Right forelimb (tissue), 1 donor: ENCODE results near the gene OR10H5.
"Not testable (repeated sequence)": the region's sequence is repeated elsewhere in the genome, so short reads cannot be mapped to it uniquely, and the experiment has no call there.

Experiments
- DNase-seq: peaks from one replicate; pipeline ENCODE4 v3.0.0-alpha.2; 2018

Gene OR10H5

GRCh38 chr19:15812060-15812722 is 24.7 kb downstream of the OR10H5 start:
- DNase-seq: no peak

DNA sequence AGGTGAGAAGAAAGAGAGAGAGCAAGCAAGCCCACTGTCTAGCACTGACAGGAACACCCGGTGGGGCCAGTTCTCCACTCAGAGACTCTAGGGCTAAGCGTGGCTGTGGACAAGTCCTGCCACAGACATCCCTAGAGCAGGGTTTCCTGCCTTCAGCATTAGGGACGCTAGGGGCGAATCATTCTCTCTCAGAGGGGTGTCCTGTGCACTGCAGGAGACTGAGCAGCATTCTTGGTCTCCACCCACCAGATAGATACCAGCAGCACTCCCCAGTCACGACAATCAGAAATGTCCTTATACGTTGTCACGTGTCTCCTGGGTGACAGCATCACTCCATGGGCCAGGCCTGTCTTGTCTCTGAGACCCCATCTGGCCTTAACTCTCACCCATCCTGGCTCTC is 26.5 kb downstream of the OR10H5 start:
- DNase-seq: no peak

GRCh38 chr19:15815306-15815705 is 27.8 kb downstream of the OR10H5 start, which contains the start of gene OR10H1:
Gene OR10H1 (minus strand): TSS chr19:15815664. CDS start chr19:15808037, 7,627 bp downstream.
- DNase-seq: no peak

- no peak for DNase-seq
Observed at GRCh38 chr19:15820646-15821045, 33.2 kb downstream of the OR10H5 start.

DNA sequence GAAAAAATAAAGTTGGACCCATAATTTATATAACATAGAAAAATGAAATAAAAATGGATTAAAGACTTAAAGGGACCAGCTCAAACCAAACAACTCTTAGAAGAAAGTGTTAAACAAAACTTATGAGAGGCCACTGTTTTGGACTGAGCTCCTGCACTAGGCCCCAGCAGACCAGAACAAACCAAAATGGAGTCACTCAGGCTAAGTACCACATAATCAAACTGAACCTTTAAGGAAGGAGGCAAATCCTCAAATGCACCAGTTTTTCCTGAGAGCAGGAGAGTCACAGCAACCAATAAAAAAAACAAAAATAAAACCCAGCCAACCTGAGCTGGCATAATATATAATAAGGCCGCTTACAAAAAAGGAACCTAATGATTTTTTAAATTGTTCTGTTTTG is 38.3 kb downstream of the OR10H5 start:
- no peak for DNase-seq

- no peak for DNase-seq
Observed at GRCh38 chr19:15828121-15828610, 40.7 kb downstream of the OR10H5 start.

DNA sequence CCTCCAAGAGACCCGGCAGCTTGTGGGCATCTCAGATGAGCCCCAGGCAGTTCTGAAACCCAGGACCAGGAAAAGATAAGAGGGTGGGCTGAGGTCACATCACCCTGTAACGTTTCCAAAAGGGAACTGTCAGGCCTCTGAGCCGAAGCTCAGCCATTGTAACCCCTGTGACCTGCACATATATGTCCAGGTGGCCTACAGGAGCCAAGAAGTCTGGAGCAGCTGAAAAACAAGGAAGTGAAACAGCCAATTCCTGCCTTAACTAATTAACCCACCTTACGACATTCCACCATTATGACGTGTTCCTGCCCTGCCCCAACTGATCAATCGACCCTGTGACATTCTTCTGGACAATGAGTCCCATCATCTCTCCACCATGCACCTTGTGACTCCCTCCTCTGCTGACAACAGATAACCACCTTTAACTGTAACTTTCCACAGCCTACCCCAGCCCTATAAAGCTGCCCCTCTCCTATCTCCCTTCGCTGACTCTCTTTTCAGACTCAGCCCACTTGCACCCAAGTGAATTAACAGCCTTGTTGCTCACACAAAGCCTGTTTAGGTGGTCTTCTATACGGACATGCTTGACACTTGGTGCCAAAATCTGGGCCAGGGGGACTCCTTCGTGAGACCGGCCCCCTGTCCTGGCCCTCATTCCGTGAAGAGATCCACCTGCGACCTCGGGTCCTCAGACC is 41.3 kb downstream of the OR10H5 start:
- DNase-seq: not testable (repeated sequence)

GRCh38 chr19:15829306-15829698 is 41.8 kb downstream of the OR10H5 start:
- no peak for DNase-seq

DNA sequence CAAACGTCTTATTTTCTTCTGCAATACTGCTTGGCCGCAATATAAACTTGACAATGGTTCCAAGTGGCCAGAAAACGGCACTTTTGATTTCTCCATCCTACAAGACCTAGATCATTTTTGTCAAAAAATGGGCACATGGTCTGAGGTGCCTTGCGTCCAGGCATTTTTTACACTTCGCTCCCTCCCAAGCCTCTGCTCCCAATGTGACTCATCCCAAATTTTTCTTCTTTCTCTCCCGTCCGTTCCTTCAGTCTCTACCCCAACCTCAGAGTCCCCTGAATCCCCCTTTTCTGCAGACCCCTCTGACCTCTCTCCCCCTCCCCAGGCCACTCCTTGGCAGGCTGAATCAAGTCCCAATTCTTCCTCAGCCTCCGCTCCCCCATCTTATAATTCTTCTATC is 42.3 kb downstream of the OR10H5 start:
- no peak for DNase-seq

- DNase-seq: no peak
Observed at GRCh38 chr19:15831626-15832025, 44.2 kb downstream of the OR10H5 start.

DNA sequence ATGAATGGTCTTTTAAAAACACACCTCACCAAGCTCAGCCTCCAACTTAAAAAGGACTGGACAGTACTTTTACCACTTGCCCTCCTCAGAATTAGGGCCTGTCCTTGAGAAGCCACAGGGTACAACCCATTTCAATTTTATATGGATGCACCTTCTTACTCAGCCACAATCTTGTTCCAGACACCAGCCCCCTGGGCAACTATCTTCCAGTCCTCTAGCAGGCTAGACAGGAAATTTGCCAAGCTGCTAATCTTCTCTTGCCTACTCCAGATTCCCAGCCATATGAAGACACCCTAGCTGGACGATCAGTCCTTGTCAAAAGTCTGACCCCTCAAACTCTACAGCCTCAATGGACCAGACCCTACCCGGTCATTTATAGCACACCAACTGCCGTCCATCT is 46.8 kb downstream of the OR10H5 start:
- DNase-seq: not testable (repeated sequence)

- DNase-seq: not testable (repeated sequence)
Observed at GRCh38 chr19:15835565-15836329, 48.3 kb downstream of the OR10H5 start.

DNA sequence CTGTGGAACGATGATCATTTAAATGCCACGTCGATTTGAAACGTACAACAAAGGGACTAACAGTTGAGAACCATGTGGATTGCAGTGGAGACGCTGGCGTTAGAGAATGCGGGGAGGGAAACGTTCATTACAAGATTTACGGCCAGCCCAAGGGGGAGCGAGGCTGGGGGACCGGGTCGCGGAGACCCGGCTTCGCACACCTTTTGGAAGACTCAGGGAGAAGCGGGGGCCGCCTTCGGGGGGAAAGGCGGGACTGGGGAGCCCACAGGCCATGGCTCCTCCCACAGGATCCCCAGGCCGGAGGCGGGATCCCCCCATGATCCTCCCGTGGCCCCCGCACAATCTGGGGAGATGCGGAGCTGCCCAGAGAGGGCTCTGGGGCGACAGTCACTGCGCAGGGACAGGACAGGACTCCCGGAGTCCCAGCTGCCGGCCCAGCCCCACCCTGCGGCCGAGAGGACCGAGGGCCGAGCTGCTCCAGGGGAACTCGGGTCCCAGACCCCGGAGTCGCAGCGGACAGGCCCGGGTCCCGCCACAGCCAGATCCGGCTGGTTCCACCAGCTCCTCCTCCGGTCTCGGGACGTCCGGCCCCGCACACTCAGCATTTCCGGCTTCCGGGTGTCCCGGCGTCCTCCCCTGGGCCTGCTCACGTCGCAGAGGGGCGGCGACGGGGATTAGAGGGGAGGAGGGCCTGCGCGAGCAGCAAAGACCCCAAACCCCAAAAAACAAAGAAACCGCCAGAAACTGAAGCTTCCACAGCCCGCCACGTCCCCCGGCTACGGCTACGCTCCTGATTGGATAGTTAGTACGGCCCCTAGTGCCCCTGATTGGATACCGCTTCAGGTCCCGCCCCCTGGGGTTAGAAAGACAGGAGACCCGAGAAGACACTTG is 49.1 kb downstream of the OR10H5 start:
- peak; percentile 97 for DNase-seq

DNA sequence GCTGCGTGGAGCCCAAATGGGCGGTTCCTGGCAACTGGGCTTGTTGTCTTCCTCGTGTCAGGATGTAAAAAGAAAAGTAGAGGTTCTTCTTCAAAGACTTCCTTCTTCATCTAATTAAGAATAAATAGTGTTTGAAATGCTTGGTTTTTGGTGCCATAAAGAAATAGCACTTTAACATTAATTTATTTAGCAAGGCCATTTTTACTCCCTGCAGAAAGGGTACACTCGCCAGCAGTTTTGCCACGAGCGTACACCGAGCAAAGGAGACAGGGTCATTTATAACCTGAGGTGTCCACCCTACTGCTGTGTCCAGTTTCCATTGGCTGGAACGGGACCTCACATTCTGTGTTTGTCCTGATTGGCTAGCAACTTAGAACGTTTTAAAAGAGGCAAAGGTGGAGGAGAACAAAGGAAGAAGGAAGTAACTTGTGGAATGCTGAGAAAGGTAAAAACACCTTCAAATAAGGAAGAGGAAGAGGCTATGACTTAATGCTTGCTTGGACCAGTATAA is 49.8 kb downstream of the OR10H5 start:
- DNase-seq: no peak

GRCh38 chr19:15838351-15838750 is 50.9 kb downstream of the OR10H5 start:
- no peak for DNase-seq

DNA sequence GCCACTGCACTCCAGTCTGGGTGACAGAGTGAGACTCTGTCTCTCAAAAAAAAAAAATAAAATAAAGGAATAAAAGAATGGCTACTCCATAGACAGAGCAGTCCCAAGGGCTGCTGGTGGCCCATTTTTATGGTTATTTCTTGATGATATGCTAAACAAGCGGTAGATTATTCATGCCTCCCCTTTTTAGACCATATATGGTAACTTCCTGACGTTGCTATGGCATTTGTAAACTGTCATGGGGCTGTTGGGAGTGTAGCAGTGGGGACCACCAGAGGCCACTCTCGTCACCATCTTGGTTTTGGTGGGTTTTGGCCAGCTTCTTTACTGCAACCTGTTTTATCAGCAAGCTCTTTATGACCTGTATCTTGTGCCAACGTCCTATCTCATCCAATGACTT is 52.4 kb downstream of the OR10H5 start:
- DNase-seq: not testable (repeated sequence)

DNA sequence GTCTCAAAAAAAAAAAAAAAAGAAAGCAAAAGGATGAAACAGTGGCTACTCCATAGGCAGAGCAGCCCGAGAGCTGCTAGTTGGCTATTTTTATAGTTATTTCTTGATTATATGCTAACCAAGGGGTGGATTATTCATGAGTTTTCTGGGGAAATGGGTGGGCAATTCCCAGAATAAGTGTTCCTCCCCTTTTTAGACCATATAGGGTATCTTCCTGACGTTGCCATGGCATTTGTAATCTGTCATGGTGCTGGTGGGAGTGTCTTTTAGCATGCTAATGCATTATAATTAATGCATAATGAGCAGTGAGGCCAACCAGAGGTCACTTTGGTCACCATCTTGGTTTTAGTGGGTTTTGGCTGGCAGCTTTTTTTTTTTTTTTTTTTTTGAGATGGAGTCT is 53.4 kb downstream of the OR10H5 start:
- DNase-seq: no peak

DNA sequence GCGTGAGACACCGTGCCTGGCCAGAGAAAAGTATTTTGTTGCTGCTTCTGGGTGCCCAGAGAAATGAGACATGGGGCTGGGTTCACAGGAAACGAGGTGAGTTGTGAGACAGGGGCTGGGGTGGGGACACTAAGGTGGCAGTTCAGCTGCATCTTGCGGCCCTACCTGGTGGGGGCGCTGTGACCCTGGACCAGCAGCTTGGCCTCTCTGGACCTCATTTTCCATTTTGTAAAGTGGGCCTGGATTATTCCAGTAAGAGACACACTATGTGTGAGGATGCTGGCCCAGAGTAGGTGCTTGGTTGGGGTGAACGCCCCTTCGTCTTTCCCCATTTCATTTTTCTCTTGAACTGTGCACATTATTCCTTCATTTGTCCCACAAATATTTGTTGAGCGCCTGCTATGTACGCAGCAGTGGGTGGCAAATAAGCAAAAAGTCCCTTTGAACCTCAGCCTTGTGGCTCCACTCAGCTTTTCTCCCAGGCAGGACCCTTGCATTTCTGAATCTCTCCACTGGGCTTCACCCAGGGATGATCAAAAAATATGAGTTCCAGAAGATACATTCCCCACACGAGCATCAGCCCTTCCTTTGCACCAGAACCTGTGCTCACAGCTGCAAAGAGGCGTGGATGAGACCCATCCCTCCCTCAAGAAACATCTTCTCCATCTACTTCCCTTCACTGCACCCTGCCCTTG is 54.6 kb downstream of the OR10H5 start:
- DNase-seq: no peak

DNA sequence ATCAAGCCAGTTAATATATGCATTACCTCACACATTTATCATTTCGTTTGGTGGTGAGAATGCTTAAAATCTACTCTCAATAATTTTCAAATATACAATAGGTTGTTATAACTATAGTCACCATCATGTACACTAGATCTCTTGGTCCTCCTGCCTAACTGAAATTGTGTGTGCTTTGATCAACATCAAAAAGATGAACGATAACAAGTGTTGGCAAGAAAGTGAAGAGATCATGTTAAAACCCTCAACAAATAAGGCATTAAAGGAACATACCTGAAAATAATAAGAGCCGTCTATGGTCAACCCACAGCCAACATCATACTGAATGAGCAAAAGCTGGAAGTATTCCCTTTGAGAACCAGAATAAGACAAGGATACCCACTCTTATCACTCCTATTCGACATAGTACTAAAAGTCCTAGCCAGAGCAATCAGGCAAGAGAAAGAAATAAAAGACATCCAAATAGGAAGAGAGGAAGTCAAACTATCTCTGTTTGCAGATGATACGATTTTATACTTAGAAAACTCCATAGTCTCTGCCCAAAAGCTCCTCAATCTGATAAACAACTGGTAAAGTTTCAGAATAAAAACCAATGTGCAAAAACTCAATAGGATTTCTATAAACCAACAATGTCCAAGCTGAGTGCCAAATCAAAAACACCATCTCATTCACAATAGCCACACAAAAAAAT is 55.9 kb downstream of the OR10H5 start:
- no peak for DNase-seq

DNA sequence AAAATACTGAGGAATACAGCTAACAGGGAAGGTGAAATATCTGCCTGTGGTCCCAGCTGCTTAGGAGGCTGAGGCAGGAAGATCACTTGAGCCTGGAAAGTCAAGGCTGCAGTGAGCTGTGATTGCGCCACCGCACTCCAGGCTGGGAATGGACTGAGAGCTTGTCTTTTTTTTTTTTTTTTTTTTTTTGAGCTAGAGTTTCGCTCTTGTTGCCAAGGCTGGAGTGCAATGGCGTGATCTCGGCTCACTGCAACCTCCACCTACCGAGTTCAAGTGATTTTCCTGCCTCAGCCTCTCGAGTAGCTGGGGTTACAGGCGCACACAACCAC is 56.4 kb downstream of the OR10H5 start:
- not testable (repeated sequence) for DNase-seq

DNA sequence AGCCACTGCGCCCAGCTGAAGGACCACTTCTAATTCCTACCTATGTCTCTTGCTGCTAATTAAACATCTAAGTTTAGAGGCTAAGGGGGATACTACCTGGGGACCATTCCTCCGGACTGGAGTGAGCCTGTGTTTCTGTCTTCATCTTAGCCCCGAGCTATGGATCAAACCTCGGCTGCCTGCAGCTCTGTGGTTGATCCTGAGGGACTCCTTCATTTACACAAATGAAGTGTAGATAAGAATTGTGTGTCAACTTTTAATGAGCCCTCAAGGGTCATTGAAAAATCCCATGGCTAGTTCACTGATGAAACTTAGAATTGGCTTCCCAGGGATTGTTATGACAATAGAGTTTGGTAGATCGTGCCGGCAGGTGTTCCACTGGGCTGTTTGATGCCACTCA is 59.5 kb downstream of the OR10H5 start:
- DNase-seq: no peak
